ENCODE data around the gene TMEM169. TPM values are rescaled to one million over a fixed set of nuclear protein-coding genes. Genes with fewer than 3 reads are reported as not detected.
"Not testable (repeated sequence)": the region's sequence is repeated elsewhere in the genome, so short reads cannot be mapped to it uniquely, and the experiment has no call there.

Gene TMEM169
- total and polyA plus RNA-seq, 4 donors, result 0.42 to 1.9 (median 0.80) TPM

- Histone ChIP-seq H3K4me1 (ENCODE audit: control insufficient read depth in 4 of 4, insufficient read depth in 4 of 4, low read length in 3 of 4) (peaks cover 10 to 53% (median 43%) of the 10 kb centered on the region in 4 donors), H3K9ac (ENCODE audit: low read depth in 1 of 2, low read length in 2 of 2) (peak overlapping the region in 1 of 2 donors; percentile 66), H3K4me3 (ENCODE audit: low read depth in 1 of 3, low read length in 3 of 3) (peak overlapping the region; percentile 41 to 76 (median 65))
- WGBS, result 44% methylated on average over 10 of the region's 10 CpGs
- DNase-seq (ENCODE audit: low spot score); H3K27ac ChIP-seq (ENCODE audit: low read depth in 1 of 2, low read length in 2 of 2); H3K27me3 ChIP-seq (ENCODE audit: control insufficient read depth in 4 of 4, insufficient read depth in 4 of 4, low read length in 3 of 4); H3K36me3 ChIP-seq (ENCODE audit: control insufficient read depth in 4 of 4, insufficient read depth in 3 of 4, low read depth in 1 of 4, low read length in 3 of 4); H3K9me3 ChIP-seq (ENCODE audit: control insufficient read depth in 4 of 4, low read length in 3 of 4): not testable (repeated sequence)
- TF ChIP-seq TAF1 (conservative IDR thresholded peaks at IDR 0.05), result peak; percentile 15
Observed at GRCh38 chr2:216080048-216080447, 1.7 kb upstream of the TMEM169 start.

GRCh38 chr2:216081012-216081411 is 707 bp upstream of the TMEM169 start:
- Histone ChIP-seq H3K27me3 (ENCODE audit: control insufficient read depth in 4 of 4, insufficient read depth in 4 of 4, low read length in 3 of 4) (no peaks in the 10 kb centered on the region), H3K36me3 (ENCODE audit: control insufficient read depth in 4 of 4, insufficient read depth in 3 of 4, low read depth in 1 of 4, low read length in 3 of 4) (no peaks in the 10 kb centered on the region), H3K4me1 (ENCODE audit: control insufficient read depth in 4 of 4, insufficient read depth in 4 of 4, low read length in 3 of 4) (peaks cover 11 to 45% (median 36%) of the 10 kb centered on the region in 4 donors), H3K27ac (ENCODE audit: low read depth in 1 of 2, low read length in 2 of 2) (peak overlapping the region; percentile 42 to 56), H3K4me3 (ENCODE audit: low read depth in 1 of 3, low read length in 3 of 3) (peak overlapping the region; percentile 65 to 89 (median 76)), H3K9ac (ENCODE audit: low read depth in 1 of 2, low read length in 2 of 2) (peak overlapping the region; percentile 66 to 92), H3K9me3 (ENCODE audit: control insufficient read depth in 4 of 4, low read length in 3 of 4) (no peaks in the 10 kb centered on the region)
- WGBS, result 10% methylated on average over 1 of the region's 1 CpG
- TF ChIP-seq SP1 (IDR thresholded peaks at IDR 0.05), result no peak
- TF ChIP-seq JUND (IDR thresholded peaks at IDR 0.05), result no peak
- TF ChIP-seq ATF3 (IDR thresholded peaks at IDR 0.05), result no peak
- TF ChIP-seq MAX (IDR thresholded peaks at IDR 0.05), result no peak
- TF ChIP-seq HNF4G (IDR thresholded peaks at IDR 0.05), result no peak
- TF ChIP-seq NR2F2 (IDR thresholded peaks at IDR 0.05), result no peak
- no peak for TF ChIP-seq RAD21 (IDR thresholded peaks at IDR 0.05)
- TF ChIP-seq ZBTB33 (IDR thresholded peaks at IDR 0.05), result no peak
- no peak for TF ChIP-seq REST (IDR thresholded peaks at IDR 0.05)
- TF ChIP-seq EGR1 (IDR thresholded peaks at IDR 0.05; ENCODE audit: low read depth in 2 of 2), result no peak
- TF ChIP-seq GABPA (IDR thresholded peaks at IDR 0.05 in 1 of 2, conservative IDR thresholded peaks at IDR 0.05 in 1 of 2), result no peak
- TF ChIP-seq HNF4A (conservative IDR thresholded peaks at IDR 0.05), result no peak
- no peak for TF ChIP-seq TAF1 (conservative IDR thresholded peaks at IDR 0.05)
- TF ChIP-seq YY1 (IDR thresholded peaks at IDR 0.05), result no peak
- TF ChIP-seq RXRA (IDR thresholded peaks at IDR 0.05), result no peak
- TF ChIP-seq FOXA2 (IDR thresholded peaks at IDR 0.05), result no peak
- no peak for DNase-seq (ENCODE audit: low spot score)
